Measurements from ENCODE around the gene TMEM253.

The TMEM253 gene

GRCh38 chr14:21107283-21107800 is 6.5 kb downstream of the TMEM253 start:
- H3K4me1 Mint-ChIP-seq (ENCODE audit: low read depth in 2 of 2) = peaks cover 9 to 11% of the 10 kb centered on the region in 2 donors
- peaks cover 13% of the 10 kb centered on the region for H3K36me3 Mint-ChIP-seq (ENCODE audit: insufficient read depth)
- no peaks in the 10 kb centered on the region for H3K9me3 Mint-ChIP-seq
- no peak for DNase-seq
- H3K27me3 Mint-ChIP-seq = no peaks in the 10 kb centered on the region
- no peak for ATAC-seq (replicated peaks)
- peak overlapping the region in 1 of 2 donors; percentile 63 for H3K27ac Mint-ChIP-seq
- H3K4me3 Mint-ChIP-seq = no peak overlapping the region

GRCh38 chr14:21108791-21109190 is 7.9 kb downstream of the TMEM253 start:
- Mint-ChIP-seq H3K4me3 (no peak overlapping the region), H3K27ac (no peak overlapping the region), H3K9me3 (no peaks in the 10 kb centered on the region), H3K4me1 (ENCODE audit: low read depth in 2 of 2) (peaks cover 3 to 6% of the 10 kb centered on the region in 2 donors), H3K36me3 (ENCODE audit: insufficient read depth) (peaks cover 12% of the 10 kb centered on the region), H3K27me3 (no peaks in the 10 kb centered on the region)
- no peak for ATAC-seq (replicated peaks)
- DNase-seq = no peak

DNA sequence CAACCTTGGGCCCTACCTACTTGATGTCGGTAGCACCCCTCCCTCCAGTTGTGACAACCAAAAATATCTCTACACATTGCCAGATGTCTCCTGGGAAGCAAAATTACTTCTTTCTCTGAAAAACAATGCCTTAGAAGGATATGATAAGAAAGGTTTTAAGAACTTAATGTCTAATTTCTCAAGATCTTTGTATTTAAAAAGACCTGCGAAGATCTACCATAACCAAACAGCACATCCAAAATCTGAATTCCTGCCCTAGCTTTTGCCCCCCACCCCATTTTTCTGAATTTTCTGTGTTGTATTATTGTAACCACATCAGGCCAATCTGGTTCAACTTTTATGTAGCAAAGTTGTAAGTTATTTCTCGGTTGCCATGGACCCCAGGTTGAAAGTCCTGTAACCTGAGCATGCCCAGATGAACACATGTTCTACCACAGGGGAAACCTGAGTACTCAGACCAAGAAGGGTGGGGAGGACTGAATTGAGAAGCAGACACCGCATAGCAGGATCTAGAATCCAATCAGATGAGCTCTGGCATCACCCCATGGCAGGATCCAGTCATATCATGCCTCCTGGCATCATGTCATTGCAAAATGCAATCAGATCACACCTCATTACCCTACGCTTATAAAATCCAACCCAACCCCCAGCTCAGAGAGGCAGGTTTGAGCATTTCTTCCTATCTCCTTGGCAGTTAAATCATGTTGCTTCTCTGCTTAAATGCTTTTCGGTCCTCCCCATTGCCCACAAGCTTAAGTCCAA is 8.7 kb downstream of the TMEM253 start:
- no peak overlapping the region for H3K4me3 Mint-ChIP-seq
- peaks cover 8% of the 10 kb centered on the region for H3K36me3 Mint-ChIP-seq (ENCODE audit: insufficient read depth)
- no peak for ATAC-seq (replicated peaks)
- DNase-seq = no peak
- H3K27ac Mint-ChIP-seq = no peak overlapping the region
- H3K9me3 Mint-ChIP-seq = no peaks in the 10 kb centered on the region
- no peaks in the 10 kb centered on the region for H3K27me3 Mint-ChIP-seq
- peaks cover 2 to 4% of the 10 kb centered on the region in 2 donors for H3K4me1 Mint-ChIP-seq (ENCODE audit: low read depth in 2 of 2)

- Mint-ChIP-seq H3K27me3 (no peaks in the 10 kb centered on the region), H3K27ac (no peak overlapping the region), H3K4me1 (ENCODE audit: low read depth in 2 of 2) (no peaks in the 10 kb centered on the region), H3K9me3 (no peaks in the 10 kb centered on the region), H3K4me3 (no peak overlapping the region), H3K36me3 (ENCODE audit: insufficient read depth) (peaks cover 4% of the 10 kb centered on the region)
- DNase-seq (no peak), ATAC-seq (replicated peaks) (no peak)
Observed at GRCh38 chr14:21112255-21112654, 11.4 kb downstream of the TMEM253 start.

DNA sequence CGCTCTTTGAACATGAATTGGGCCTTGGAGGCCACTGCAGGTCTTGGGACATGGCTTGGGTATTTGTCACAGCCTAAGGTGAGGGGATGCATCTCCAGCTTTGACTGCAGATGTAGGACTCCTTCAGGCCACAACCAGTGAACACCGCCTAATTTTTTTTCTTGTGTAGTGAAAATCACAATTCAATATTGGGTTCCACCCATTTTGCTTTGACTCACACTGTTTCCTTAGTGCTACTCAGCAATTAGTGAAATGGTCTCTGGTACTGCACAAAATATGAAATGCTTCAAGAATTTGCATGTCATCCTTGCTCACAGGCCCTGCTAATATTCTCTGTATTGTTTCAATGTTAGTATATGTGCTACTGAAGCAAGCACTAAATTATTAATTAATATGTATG is 12.5 kb downstream of the TMEM253 start:
- Mint-ChIP-seq H3K36me3 (ENCODE audit: insufficient read depth) (peaks cover 4% of the 10 kb centered on the region), H3K9me3 (no peaks in the 10 kb centered on the region), H3K27me3 (peaks cover 0 to 8% of the 10 kb centered on the region in 2 donors), H3K27ac (no peak overlapping the region), H3K4me3 (no peak overlapping the region), H3K4me1 (ENCODE audit: low read depth in 2 of 2) (no peaks in the 10 kb centered on the region)
- no peak for ATAC-seq (replicated peaks)
- no peak for DNase-seq

DNA sequence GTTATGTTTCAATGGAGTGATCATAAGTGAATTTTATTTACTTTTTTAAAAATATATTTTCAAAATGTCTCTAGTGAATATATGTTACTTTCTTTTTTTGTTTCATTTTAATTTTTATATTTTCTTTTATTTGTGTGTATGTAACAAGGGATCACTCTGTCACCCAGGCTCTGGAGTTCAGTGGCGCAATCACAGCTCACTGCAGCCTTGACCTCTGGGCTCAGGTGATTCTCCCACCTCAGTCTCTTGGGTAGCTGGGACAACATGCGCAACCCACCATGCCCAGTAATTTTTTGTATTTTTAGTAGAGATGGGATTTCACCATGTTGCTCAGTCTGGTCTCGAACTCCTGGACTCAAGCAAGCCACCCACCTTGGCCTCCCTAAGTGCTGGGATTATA is 18.1 kb downstream of the TMEM253 start:
- peaks cover 7% of the 10 kb centered on the region for H3K36me3 Mint-ChIP-seq (ENCODE audit: insufficient read depth)
- DNase-seq (no peak), ATAC-seq (replicated peaks) (no peak)
- H3K27ac Mint-ChIP-seq = no peak overlapping the region
- no peaks in the 10 kb centered on the region for H3K4me1 Mint-ChIP-seq (ENCODE audit: low read depth in 2 of 2)
- no peak overlapping the region for H3K4me3 Mint-ChIP-seq
- no peaks in the 10 kb centered on the region for H3K9me3 Mint-ChIP-seq
- peaks cover 38 to 47% of the 10 kb centered on the region in 2 donors for H3K27me3 Mint-ChIP-seq

GRCh38 chr14:21120686-21121085 is 19.8 kb downstream of the TMEM253 start:
- DNase-seq = no peak
- Mint-ChIP-seq H3K27ac (no peak overlapping the region), H3K27me3 (peaks cover 47 to 63% of the 10 kb centered on the region in 2 donors), H3K36me3 (ENCODE audit: insufficient read depth) (peaks cover 3% of the 10 kb centered on the region), H3K4me1 (ENCODE audit: low read depth in 2 of 2) (no peaks in the 10 kb centered on the region), H3K9me3 (peaks cover 0 to 3% of the 10 kb centered on the region in 2 donors), H3K4me3 (no peak overlapping the region)
- no peak for ATAC-seq (replicated peaks)

DNA sequence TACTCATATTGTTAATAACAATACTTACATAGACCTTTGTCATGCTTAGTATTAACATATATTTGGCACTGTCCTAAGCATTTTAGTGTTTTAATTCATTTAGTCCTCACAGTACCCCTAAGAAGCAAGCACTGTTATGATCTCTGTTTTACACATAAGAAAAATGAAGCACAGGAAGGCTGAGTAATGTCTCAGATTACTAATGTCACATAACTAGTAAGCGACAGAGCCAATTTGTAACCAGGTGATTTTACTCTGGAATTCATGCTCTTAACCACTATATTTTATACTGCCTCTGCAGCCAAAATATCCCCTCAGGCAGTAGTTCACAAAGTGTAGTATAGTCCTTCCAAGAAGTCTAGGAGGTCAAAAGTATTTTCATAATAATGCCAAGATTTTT is 20.3 kb downstream of the TMEM253 start:
- Mint-ChIP-seq H3K27me3 (peaks cover 51 to 67% of the 10 kb centered on the region in 2 donors), H3K9me3 (peaks cover 0 to 3% of the 10 kb centered on the region in 2 donors), H3K36me3 (ENCODE audit: insufficient read depth) (peaks cover 3% of the 10 kb centered on the region), H3K4me1 (ENCODE audit: low read depth in 2 of 2) (no peaks in the 10 kb centered on the region), H3K4me3 (no peak overlapping the region), H3K27ac (no peak overlapping the region)
- ATAC-seq (replicated peaks) = no peak
- no peak for DNase-seq

DNA sequence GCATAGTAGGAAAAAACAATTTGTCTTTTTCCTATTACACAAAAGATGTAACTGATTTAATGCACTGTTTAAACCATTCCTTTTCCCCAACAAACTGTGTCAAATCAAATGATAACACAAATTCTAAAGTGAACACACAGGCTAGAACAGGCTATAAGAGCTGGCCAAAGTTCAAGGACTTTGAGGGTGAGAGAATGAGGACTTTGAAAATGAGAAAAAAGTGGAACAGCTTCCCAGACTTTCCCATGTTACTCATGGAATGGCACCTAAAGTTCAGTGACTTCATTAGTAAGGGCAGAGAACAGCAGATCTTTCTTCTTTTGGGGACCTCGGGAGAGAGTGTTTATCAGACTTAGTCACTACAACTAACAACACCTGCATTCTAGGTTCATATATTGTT is 22.6 kb downstream of the TMEM253 start:
- peaks cover 58 to 83% of the 10 kb centered on the region in 2 donors for H3K27me3 Mint-ChIP-seq

GRCh38 chr14:21133901-21134300 is 33.0 kb downstream of the TMEM253 start:
- Mint-ChIP-seq H3K36me3 (ENCODE audit: insufficient read depth) (no peaks in the 10 kb centered on the region), H3K27me3 (peaks cover 0 to 5% of the 10 kb centered on the region in 2 donors)
- ATAC-seq (replicated peaks) = no peak

More for the DNA sequence above, 22.6 kb downstream of the TMEM253 start:
- no peak for DNase-seq
- peaks cover 3% of the 10 kb centered on the region for H3K36me3 Mint-ChIP-seq (ENCODE audit: insufficient read depth)
- no peak overlapping the region for H3K27ac Mint-ChIP-seq
- no peak overlapping the region for H3K4me3 Mint-ChIP-seq
- H3K9me3 Mint-ChIP-seq = peaks cover 0 to 3% of the 10 kb centered on the region in 2 donors
- H3K4me1 Mint-ChIP-seq (ENCODE audit: low read depth in 2 of 2) = no peaks in the 10 kb centered on the region
- no peak for ATAC-seq (replicated peaks)

GRCh38 chr14:21136024-21136423 is 35.2 kb downstream of the TMEM253 start:
- DNase-seq (no peak), ATAC-seq (replicated peaks) (no peak)
- Mint-ChIP-seq H3K27me3 (peaks cover 0 to 5% of the 10 kb centered on the region in 2 donors), H3K27ac (no peak overlapping the region), H3K36me3 (ENCODE audit: insufficient read depth) (no peaks in the 10 kb centered on the region), H3K9me3 (no peaks in the 10 kb centered on the region), H3K4me3 (no peak overlapping the region), H3K4me1 (ENCODE audit: low read depth in 2 of 2) (no peaks in the 10 kb centered on the region)

More at GRCh38 chr14:21133901-21134300, 33.0 kb downstream of the TMEM253 start:
- H3K9me3 Mint-ChIP-seq = no peaks in the 10 kb centered on the region
- DNase-seq = no peak
- no peak overlapping the region for H3K4me3 Mint-ChIP-seq
- no peak overlapping the region for H3K27ac Mint-ChIP-seq
- H3K4me1 Mint-ChIP-seq (ENCODE audit: low read depth in 2 of 2) = no peaks in the 10 kb centered on the region

DNA sequence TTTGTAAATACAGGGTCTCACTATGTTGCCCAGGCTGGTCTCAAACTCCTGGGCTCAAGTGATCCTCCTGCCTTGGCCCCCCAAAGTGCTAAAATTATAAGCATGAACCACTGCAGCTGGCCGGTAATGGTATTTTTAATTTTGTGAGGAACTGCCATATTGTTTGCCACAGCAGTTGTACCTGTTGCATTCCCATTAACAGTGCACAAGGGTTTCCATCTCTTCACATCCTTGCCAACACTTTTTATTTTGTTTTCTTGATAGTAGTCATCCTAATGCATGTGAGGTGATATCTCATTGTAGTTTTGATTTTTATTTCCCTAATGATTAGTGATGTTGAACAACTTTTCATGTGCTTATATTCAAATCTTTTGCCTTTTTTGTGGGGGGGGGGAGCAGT is 41.5 kb downstream of the TMEM253 start:
- H3K4me3 Mint-ChIP-seq = no peak overlapping the region
- H3K27me3 Mint-ChIP-seq = peaks cover 28 to 36% of the 10 kb centered on the region in 2 donors

DNA sequence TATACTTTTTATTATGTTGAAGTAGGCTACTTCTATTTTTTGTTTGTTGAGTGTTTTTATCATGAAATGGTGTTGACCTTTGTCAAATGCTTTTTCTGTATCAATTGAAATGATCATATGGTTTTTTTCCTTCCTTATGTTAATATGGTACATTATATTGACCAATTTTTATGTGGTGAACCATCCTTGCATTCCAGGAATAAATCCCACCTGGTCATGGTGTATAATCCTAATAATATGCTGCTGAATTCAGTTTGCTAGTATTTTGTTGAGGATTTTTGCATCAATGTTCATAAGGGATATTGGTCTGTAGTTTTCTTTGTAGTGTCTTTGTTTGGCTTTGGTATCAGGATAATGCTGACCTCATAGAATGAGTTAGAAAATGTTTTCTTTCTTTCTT is 44.6 kb downstream of the TMEM253 start:
- ATAC-seq (replicated peaks) (no peak), DNase-seq (no peak)
- Mint-ChIP-seq H3K4me3 (no peak overlapping the region), H3K9me3 (peaks cover 0 to 3% of the 10 kb centered on the region in 2 donors), H3K4me1 (ENCODE audit: low read depth in 2 of 2) (no peaks in the 10 kb centered on the region), H3K36me3 (ENCODE audit: insufficient read depth) (no peaks in the 10 kb centered on the region), H3K27me3 (peaks cover 28 to 34% of the 10 kb centered on the region in 2 donors), H3K27ac (no peak overlapping the region)

More for the DNA sequence above, 41.5 kb downstream of the TMEM253 start:
- H3K27ac Mint-ChIP-seq = no peak overlapping the region
- DNase-seq = no peak
- no peaks in the 10 kb centered on the region for H3K4me1 Mint-ChIP-seq (ENCODE audit: low read depth in 2 of 2)
- peaks cover 0 to 3% of the 10 kb centered on the region in 2 donors for H3K9me3 Mint-ChIP-seq
- no peak for ATAC-seq (replicated peaks)
- H3K36me3 Mint-ChIP-seq (ENCODE audit: insufficient read depth) = no peaks in the 10 kb centered on the region

Measured in effector memory CD8-positive, alpha-beta T cell (primary cell).